Immature natural killer cell (primary cell): ENCODE data around the gene C19orf25. TPM values are rescaled to one million over a fixed set of nuclear protein-coding genes. Genes with fewer than 3 reads are reported as not detected.
A peak's percentile ranks its signal among the peaks of the same experiment; 100 is the strongest.

Experiments used
- DNase-seq, 3 donors: peaks; one replicate each; pipeline ENCODE4 v3.0.0; 2022; ENCODE audit warnings: mixed read lengths in 1 of 3
- H3K27ac Mint-ChIP-seq, 6 donors: one replicate each; pipeline ENCODE4 v1.8.0; 2020; ENCODE audit warnings: mixed read lengths in 6 of 6, mild to moderate bottlenecking in 5 of 6, inconsistent platforms in 4 of 6, moderate library complexity in 3 of 6
- H3K27me3 Mint-ChIP-seq, 3 donors: one replicate each; pipeline ENCODE4 v1.8.0; 2020 to 2021; ENCODE audit warnings: low read depth in 3 of 3, mild to moderate bottlenecking in 3 of 3, mixed read lengths in 3 of 3, moderate library complexity in 3 of 3, inconsistent platforms in 1 of 3
- H3K36me3 Mint-ChIP-seq, 3 donors: one replicate each; pipeline ENCODE4 v1.8.0; 2020; ENCODE audit warnings: mixed read lengths in 3 of 3, inconsistent platforms in 2 of 3, mild to moderate bottlenecking in 2 of 3
- H3K4me1 Mint-ChIP-seq, 2 donors: one replicate each; pipeline ENCODE4 v1.8.0; 2020; ENCODE audit warnings: inconsistent platforms in 2 of 2, mild to moderate bottlenecking in 2 of 2, mixed read lengths in 2 of 2, moderate library complexity in 1 of 2
- H3K4me3 Mint-ChIP-seq, 5 donors: one replicate each; pipeline ENCODE4 v1.8.0; 2020; ENCODE audit warnings: mild to moderate bottlenecking in 5 of 5, mixed read lengths in 5 of 5, inconsistent platforms in 3 of 5, moderate library complexity in 3 of 5
- H3K9me3 Mint-ChIP-seq, 6 donors: one replicate each; pipeline ENCODE4 v1.8.0; 2020; ENCODE audit warnings: mild to moderate bottlenecking in 6 of 6, mixed read lengths in 6 of 6, inconsistent platforms in 4 of 6, moderate library complexity in 3 of 6
- polyA plus RNA-seq, 3 donors: library from polyadenylated mRNA; unstranded; fragments of 300-500 nt; fragmentation: Illumina TruSeq; gene quantifications; one replicate each; pipeline ENCODE4 v1.2.3, GENCODE V29; 2021

The C19orf25 gene
- polyA plus RNA-seq, 3 donors from 2014 or later, result 57.4 to 61.6 (median 61.2) TPM

GRCh38 chr19:1433119-1434039, 45.6 kb downstream of the C19orf25 start:
- H3K4me3 Mint-ChIP-seq, result no peak overlapping the region
- no peak overlapping the region for H3K27ac Mint-ChIP-seq
- peaks cover 7 to 12% (median 9%) of the 10 kb centered on the region in 3 donors for H3K27me3 Mint-ChIP-seq
- no peaks in the 10 kb centered on the region for H3K9me3 Mint-ChIP-seq
- DNase-seq, result no peak
- peaks cover 5 to 11% of the 10 kb centered on the region in 2 donors for H3K4me1 Mint-ChIP-seq
- peaks cover 0 to 4% (median 3%) of the 10 kb centered on the region in 3 donors for H3K36me3 Mint-ChIP-seq

GRCh38 chr19:1432507-1432887, 46.5 kb downstream of the C19orf25 start:
- Mint-ChIP-seq H3K9me3 (no peaks in the 10 kb centered on the region), H3K27ac (no peak overlapping the region), H3K4me1 (peaks cover 0 to 3% of the 10 kb centered on the region in 2 donors), H3K4me3 (no peak overlapping the region), H3K27me3 (peaks cover 1 to 6% (median 2%) of the 10 kb centered on the region in 3 donors), H3K36me3 (peaks cover 0 to 3% (median 0%) of the 10 kb centered on the region in 3 donors)
- no peak for DNase-seq

- Mint-ChIP-seq H3K4me3 (no peak overlapping the region), H3K9me3 (no peaks in the 10 kb centered on the region), H3K4me1 (peaks cover 0 to 3% of the 10 kb centered on the region in 2 donors), H3K27ac (no peak overlapping the region), H3K36me3 (peaks cover 0 to 3% (median 0%) of the 10 kb centered on the region in 3 donors), H3K27me3 (peaks cover 1 to 6% (median 2%) of the 10 kb centered on the region in 3 donors)
- no peak for DNase-seq
Measured at GRCh38 chr19:1431759-1432506, 47.1 kb downstream of the C19orf25 start.

GRCh38 chr19:1430246-1430645, 48.8 kb downstream of the C19orf25 start:
- peaks cover 1 to 4% (median 2%) of the 10 kb centered on the region in 3 donors for H3K27me3 Mint-ChIP-seq
- no peaks in the 10 kb centered on the region for H3K9me3 Mint-ChIP-seq
- no peak for DNase-seq
- H3K27ac Mint-ChIP-seq, result no peak overlapping the region
- no peaks in the 10 kb centered on the region for H3K36me3 Mint-ChIP-seq
- no peak overlapping the region for H3K4me3 Mint-ChIP-seq
- H3K4me1 Mint-ChIP-seq, result peaks cover 0 to 1% of the 10 kb centered on the region in 2 donors

GRCh38 chr19:1429750-1430149, 49.3 kb downstream of the C19orf25 start:
- Mint-ChIP-seq H3K27ac (no peak overlapping the region), H3K4me1 (peaks cover 0 to 1% of the 10 kb centered on the region in 2 donors), H3K27me3 (peaks cover 0 to 4% (median 1%) of the 10 kb centered on the region in 3 donors), H3K4me3 (no peak overlapping the region), H3K9me3 (no peaks in the 10 kb centered on the region), H3K36me3 (peaks cover 0 to 4% (median 0%) of the 10 kb centered on the region in 3 donors)
- no peak for DNase-seq

GRCh38 chr19:1428738-1429391, 50.1 kb downstream of the C19orf25 start:
- peaks cover 0 to 4% (median 0%) of the 10 kb centered on the region in 3 donors for H3K36me3 Mint-ChIP-seq
- H3K27ac Mint-ChIP-seq, result no peak overlapping the region
- no peak overlapping the region for H3K4me3 Mint-ChIP-seq
- peaks cover 0 to 1% of the 10 kb centered on the region in 2 donors for H3K4me1 Mint-ChIP-seq
- peaks cover 0 to 4% (median 4%) of the 10 kb centered on the region in 3 donors for H3K27me3 Mint-ChIP-seq
- no peaks in the 10 kb centered on the region for H3K9me3 Mint-ChIP-seq
- DNase-seq, result no peak

- H3K27ac Mint-ChIP-seq, result no peak overlapping the region
- no peak overlapping the region for H3K4me3 Mint-ChIP-seq
- peaks cover 1 to 5% of the 10 kb centered on the region in 2 donors for H3K4me1 Mint-ChIP-seq
- peaks cover 3 to 14% (median 5%) of the 10 kb centered on the region in 3 donors for H3K36me3 Mint-ChIP-seq
- H3K27me3 Mint-ChIP-seq, result peaks cover 0 to 6% (median 4%) of the 10 kb centered on the region in 3 donors
- H3K9me3 Mint-ChIP-seq, result no peaks in the 10 kb centered on the region
- no peak for DNase-seq
Measured at GRCh38 chr19:1427221-1427920, 51.6 kb downstream of the C19orf25 start.

GRCh38 chr19:1426736-1427135, 52.3 kb downstream of the C19orf25 start:
- Mint-ChIP-seq H3K9me3 (no peaks in the 10 kb centered on the region), H3K4me3 (no peak overlapping the region), H3K27me3 (peaks cover 0 to 5% (median 4%) of the 10 kb centered on the region in 3 donors), H3K4me1 (peaks cover 1 to 5% of the 10 kb centered on the region in 2 donors), H3K27ac (no peak overlapping the region), H3K36me3 (peaks cover 3 to 15% (median 5%) of the 10 kb centered on the region in 3 donors)
- DNase-seq, result no peak

GRCh38 chr19:1425902-1426301, 53.1 kb downstream of the C19orf25 start:
- peaks cover 3 to 16% (median 6%) of the 10 kb centered on the region in 3 donors for H3K36me3 Mint-ChIP-seq
- no peaks in the 10 kb centered on the region for H3K9me3 Mint-ChIP-seq
- H3K27ac Mint-ChIP-seq, result no peak overlapping the region
- no peak overlapping the region for H3K4me3 Mint-ChIP-seq
- H3K27me3 Mint-ChIP-seq, result peaks cover 0 to 5% (median 4%) of the 10 kb centered on the region in 3 donors
- peaks cover 1 to 5% of the 10 kb centered on the region in 2 donors for H3K4me1 Mint-ChIP-seq
- no peak for DNase-seq

GRCh38 chr19:1425102-1425837, 53.7 kb downstream of the C19orf25 start:
- Mint-ChIP-seq H3K4me3 (no peak overlapping the region), H3K36me3 (peaks cover 3 to 20% (median 9%) of the 10 kb centered on the region in 3 donors), H3K4me1 (peaks cover 0 to 5% of the 10 kb centered on the region in 2 donors), H3K27ac (no peak overlapping the region), H3K27me3 (peaks cover 0 to 5% (median 4%) of the 10 kb centered on the region in 3 donors), H3K9me3 (no peaks in the 10 kb centered on the region)
- no peak for DNase-seq

- peaks cover 3 to 24% (median 13%) of the 10 kb centered on the region in 3 donors for H3K36me3 Mint-ChIP-seq
- no peak overlapping the region for H3K4me3 Mint-ChIP-seq
- DNase-seq, result no peak
- peaks cover 0 to 6% (median 4%) of the 10 kb centered on the region in 3 donors for H3K27me3 Mint-ChIP-seq
- peak overlapping the region in 1 of 6 donors; percentile 50 for H3K27ac Mint-ChIP-seq
- H3K4me1 Mint-ChIP-seq, result peaks cover 3 to 8% of the 10 kb centered on the region in 2 donors
- H3K9me3 Mint-ChIP-seq, result no peaks in the 10 kb centered on the region
Measured at GRCh38 chr19:1424192-1424955, 54.6 kb downstream of the C19orf25 start.
